GM21529 (cell line): ENCODE measurements around the gene GUCA1A.

ENCODE experiments used
- ATAC-seq: cut with Tn5 transposase; IDR thresholded peaks from one replicate; pipeline ENCODE4 v1.9.1; 2021; ENCODE audit not compliant: unreplicated experiment

Gene GUCA1A

DNA sequence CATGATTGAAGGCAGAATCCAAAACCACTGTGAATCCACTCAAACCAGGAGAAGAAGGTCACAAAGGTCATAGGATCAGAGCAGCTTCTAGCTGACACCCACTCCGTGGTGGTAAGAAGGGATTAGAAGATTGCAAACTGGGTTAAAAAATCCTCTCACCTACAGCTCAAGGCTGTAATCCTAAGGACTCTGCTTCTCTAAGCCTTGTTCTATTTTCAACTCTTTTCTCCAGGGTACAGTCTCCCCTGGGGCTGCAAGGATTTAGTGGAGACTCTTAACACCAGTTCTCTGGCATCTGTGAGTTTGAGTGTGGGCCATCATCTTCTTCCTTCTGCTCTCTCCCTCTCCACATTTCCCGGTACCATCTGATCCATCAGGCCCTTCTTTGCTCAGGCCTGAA lies at the start of gene GUCA1A:
TSS of gene GUCA1A (plus strand) at position 264 of the 400 bp plus-strand sequence. CDS start 250 bp downstream, outside the sequence.
- no peak for ATAC-seq

DNA sequence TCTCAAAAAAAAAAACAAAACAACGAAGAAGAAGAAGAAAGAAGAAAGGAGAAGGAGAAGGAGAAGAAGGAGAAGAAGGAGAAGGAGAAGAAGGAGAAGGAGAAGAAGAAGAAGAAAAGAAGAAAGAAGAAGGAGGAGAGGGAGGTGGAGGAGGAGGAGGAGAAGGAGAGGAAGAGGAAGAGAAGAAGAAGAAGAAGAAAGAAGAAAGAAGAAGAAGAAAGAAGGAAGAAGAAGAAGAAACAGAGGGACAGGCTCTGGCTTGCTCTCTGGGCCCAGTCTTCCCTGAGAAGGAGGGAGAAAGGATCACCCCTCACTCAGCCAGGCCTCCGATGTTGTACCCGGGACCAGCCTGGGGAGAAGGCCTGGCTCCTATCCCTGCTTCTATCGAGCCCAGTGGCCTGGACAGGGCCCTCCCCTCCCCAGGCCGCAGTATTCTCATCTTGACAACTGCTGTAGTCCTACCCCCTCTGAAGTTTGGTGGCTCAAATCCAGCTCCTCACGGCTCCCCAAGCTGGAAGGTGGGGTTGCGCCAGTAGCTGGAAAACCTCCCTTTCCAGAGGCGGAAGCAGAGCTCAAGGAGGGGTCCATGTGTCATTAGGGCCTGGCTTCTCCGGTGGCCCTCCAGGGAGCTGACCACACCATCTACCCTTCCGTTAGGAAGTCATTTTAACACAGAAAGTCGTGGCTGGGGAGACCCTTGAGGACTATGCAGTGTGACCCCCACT lies 49.6 kb upstream of the GUCA1A start:
- no peak for ATAC-seq

DNA sequence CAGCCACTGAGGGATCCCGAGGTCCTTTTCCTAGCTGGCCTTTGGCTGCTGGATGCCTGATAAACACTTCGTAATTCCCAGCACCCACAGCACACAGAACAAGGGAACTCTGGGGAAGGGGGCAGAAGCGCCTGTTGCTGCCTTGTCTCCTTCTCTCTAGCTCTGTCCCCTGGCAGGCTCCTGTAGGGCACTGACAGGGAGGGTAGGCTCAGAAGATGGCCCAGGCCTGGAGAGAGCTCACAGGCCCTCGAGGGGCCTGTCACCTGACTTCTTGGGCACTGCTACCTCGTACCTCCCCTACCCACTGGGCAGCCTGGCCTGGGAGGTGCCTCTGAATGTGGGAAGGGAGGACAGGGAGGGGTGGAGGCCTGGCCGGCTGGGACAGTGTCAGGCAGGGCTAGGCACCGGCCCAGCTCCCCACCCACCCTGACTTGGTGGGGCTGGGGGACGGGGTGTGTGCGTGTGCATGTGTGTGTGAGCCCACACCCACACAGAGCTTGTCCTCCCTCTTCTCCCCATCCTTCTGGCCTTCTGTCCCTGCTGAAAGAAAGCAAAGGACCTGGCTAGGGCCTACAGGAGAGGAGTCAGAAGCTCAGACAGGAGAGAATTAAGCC lies 48.8 kb upstream of the GUCA1A start:
- ATAC-seq = no peak

DNA sequence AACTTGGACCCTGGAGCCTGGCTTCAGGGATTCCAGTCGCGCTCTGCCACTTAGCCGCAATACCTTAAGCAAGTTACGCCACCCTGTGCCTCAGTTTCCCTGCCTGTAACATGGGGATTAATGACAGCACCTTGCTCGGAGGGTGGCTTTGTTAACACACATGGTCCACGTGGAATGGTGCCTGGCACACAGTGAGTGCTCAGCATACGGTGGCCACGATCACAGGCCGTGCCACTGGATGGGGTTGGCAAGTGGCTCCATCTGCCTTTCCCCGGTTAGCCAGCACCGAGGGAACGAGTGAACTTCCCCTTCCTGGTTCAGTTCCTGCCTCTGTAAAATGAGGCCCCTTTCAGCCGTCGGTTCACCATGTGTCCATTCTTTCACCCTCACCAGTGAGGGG lies 47.9 kb upstream of the GUCA1A start:
- no peak for ATAC-seq

DNA sequence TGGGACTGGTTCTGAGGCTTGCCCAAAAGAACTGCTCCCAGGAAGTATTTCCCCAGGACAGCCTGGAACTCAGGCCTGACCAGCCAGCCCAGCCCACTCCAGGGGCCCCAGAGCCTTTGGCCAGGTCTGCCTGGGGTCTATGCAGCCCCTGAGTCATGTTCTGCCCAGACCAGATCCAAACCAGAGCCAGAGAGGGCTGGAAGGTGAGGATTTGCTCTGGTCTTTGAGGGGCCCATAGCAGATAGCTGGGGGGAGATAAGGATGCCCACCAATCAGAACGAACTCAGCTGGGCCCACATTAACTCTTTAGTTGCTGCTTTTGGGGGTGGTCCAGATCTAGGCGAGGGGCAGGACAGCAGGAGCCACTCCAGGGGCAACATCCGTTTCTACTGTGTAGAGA lies 47.5 kb upstream of the GUCA1A start:
- no peak for ATAC-seq

DNA sequence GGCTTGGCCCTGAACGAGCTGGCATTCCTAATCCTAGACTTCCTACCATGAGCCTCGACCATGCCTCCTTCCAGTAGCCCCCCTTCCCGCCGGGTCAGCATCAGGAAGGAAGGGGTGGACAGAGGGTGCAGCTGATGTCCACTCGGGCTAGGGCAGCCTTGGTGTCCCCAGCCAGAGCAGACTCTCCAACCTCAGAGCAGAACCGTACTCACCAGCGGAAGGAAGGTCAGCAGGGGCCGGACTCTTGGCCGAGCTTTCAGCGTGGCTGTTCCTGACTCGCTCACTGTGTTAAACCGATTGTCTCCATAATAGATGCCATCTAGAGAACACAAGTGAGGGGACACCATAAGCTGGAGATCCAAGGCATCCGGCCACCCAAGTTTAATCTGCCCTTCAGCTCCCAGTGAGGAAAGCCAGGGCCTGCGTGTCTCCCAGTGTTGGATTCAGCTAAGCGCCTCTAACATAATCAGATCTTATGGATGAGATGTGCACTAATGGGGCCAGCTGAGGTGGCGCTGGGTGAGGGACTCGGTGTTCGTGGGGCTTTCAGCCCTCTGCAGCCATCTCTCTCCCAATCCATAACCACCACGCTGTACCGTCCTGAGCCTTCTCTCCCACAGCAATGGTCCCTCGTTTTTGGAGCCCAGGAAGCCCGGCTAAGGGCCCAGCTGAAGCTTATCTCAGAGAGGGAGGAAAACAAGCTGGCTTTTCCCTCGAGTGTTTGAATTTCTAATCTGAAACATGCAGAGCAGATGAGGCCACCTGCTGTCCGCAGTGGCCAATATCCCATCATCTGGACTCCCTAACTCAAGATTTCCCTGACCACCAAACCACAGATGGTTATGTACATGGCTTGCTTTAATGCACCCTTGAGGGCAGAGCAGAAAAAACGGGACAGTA lies 44.5 kb upstream of the GUCA1A start:
- no peak for ATAC-seq

DNA sequence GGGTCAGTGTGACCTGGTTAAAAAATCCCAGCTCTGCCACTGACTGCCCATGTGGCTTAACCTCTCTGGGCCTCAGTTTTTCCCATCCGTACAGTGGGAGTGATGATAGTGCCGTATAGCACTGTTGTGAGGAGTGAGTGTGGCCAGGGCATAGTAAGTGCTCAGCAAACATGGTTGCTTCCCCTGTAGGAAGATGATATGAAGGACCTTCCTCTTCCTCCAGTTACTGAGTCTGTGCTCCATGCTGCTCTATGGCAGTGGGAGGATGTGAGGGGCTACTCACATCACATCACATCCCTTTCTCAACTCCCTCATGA lies 43.8 kb upstream of the GUCA1A start:
- no peak for ATAC-seq

DNA sequence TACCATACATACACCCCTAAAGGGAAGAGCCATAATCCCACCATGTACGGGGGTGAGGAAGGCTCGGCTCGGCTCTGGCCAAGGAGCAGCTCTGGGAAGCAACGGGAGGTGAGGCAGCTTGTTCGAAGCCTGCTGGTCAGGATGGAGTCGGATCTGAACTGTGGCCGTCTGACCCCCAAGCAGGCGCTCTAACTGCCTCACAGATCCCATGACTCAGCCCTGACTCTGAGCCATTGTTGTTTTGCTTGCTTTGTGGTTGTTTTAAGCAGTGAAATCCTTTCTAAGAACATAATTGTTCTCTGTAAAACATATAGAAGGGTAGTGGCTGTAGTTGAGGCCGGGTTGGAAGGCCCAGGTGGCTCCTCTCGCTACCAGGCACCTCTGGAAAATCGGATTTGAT lies 41.6 kb upstream of the GUCA1A start:
- ATAC-seq = no peak

DNA sequence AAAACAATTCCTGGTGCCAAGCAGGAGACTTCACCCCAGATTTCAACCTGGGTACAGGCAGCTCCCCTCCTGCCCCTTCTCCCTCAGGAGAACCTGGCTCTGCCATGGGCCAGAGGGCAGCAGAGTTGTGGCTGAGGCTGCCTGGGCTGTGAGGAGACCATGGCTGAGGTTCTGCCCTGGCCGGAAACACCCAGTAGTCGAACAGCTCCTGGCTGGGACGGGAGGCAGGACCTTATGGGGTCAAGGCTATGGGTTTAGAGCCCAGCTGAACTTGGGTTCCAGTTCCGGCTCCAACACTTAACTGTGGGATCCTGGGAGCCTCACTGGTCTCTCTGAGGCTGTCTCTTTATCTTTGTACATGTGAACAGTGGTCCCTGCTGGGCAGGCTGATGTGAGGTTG lies 39.2 kb upstream of the GUCA1A start:
- ATAC-seq = no peak

DNA sequence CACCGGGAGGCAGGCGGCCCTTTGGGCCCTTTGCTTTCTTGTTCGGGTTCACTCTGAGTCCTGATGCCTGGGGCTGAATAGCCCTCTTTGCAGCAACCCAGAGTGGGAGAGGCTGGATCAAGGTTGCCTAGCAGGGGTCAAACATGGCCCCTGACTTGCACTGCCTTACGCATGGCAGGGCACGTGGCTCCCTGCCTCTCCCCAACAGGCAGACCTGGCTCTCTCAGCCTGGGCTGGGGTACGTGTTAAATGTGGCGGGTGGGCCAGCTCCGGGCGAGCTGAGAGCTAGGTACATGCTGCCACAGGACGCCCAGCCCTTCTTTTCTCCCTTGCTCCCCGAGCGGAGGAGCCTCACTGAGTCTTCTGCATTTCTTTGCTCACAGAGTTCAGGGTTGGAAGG lies 38.0 kb upstream of the GUCA1A start:
- no peak for ATAC-seq

DNA sequence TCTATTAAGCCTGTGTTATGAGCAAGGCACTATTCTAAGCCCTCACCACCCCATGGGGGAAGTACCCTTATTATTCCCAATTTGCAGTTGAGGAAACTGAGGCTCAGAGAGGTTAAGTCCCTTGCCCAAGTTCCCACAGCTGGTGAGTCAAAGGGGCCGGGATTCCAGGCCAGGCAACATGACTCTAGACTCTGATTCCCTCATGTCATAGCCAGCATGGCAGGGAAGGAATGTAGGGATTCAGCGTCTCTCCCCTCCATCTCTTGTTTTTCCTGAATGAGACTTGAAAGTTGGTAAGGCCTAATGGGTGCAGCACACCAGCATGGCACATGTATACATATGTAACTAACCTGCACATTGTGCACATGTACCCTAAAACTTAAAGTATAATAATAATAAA lies 37.4 kb upstream of the GUCA1A start:
- ATAC-seq = no peak

DNA sequence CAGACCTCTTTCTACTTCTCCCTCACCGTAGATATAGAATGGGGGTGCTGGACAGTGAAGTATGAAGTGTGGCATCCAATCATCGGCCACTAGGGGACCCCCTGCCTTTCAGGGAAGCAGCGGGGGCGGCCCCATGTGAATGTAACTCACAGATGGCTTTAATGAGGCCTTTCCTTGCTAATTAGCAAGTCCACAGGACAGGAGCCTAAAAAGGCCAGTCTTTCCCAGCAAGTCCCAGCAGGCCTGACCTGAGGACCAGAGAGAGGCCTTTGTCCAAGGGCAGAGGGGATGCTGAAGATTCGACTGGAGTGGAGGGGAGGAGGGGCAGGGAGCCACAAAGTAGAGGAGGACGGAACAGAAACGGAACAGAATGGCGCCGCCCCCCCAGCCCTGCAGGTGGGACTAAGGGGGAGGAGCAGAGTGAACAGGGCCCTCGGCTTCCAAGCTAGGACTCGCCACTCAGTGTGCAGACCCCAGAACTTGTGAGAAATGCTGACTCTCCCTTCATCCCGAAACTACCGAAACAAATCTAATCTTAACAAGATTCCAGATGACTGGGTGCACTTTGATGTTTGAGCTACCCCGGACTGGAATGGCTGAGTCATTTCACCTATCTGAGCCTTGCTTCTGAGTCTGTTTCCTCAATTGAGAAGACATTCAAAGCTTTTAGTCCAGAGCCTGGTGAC lies 36.5 kb upstream of the GUCA1A start:
- ATAC-seq = peak; percentile 69

DNA sequence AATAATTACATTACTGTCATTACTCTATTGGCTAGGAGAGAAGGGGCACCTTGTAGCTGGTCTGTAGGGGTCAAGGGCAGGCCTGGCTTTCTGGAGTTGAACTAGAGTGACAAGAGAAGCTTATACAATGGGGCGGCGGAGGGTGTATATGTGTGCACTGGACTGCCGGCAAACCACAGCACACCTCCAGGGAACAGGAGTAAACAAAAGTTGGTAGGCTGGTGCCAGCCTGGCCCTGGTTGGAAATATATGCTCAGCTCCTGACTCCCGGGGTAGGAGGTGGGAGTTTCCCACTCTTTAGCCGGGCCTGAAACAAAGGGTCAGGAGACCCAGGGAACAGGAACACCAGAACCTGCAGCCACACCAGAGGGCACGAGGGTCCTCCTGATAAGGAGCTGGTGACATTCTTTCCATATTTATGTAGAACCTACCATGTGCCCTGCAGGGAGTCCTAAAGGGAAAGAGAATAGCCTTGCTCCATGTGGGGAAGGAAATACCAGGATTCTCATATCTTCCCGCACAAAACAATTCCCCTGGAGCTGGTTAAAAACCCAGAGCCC lies 35.9 kb upstream of the GUCA1A start:
- no peak for ATAC-seq

DNA sequence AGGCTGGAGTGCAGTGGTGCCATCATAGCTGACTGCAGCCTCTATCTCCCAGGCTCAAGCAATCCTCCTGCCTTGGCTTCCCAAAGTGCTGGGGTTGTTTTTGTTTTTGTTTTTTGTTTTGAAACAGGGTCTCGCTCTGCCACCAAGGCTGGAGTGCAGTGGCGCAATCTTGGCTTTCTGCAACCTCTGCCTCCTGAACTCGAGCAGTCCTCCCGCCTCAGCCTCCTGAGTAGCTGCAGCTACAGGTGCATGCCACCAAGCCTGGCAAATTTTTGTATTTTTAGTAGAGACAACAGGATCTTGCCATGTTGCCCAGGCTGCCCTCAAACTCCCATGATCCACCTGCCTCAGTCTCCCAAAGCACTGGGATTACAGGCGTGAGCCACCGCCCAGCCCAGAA lies 35.0 kb upstream of the GUCA1A start:
- ATAC-seq = no peak

DNA sequence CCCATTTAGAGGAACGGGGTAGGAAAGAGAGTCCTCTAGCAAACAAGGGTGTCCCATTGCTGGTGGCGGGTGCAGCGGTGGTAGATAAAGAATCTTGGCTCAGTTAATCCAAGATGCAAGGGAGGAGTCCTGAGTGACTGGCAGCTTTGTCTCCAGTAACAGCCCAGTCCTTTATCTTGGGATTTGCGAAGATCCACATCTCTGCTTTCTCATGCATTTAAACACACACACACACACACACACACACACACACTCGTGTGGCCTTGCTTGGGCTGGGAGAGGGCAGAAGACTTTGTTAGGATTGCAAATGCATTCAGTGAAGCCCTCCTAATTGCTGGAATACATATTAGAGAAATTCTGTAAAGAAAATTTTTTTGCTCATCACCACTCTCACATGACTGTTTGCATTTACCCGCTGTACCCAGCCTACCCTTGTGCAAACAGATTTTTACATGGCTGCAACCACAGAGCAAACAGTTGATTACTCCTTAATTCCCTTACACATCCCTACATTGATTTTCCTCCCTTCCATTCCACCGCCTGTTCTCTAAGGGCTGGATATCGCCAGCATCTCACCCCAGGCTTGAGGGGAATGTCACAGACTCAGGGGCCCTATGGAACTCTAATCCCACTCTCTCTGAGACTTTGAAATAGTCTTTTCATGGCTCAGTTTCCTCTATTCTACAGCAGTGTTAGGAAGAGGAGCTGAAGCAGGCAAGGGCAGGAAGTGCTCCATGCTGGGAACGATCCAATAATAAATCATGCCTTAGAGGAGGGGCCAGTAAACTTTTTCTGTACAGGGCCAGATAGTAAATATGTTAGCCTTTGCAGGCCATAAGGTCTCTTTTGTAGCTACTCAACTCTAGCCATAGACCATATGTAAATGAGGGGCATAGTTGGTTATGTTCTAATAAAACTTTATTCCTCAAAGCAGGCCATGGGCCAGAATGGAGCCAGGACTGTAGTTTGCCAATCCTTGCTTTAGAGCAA lies 34.2 kb upstream of the GUCA1A start:
- ATAC-seq = no peak

DNA sequence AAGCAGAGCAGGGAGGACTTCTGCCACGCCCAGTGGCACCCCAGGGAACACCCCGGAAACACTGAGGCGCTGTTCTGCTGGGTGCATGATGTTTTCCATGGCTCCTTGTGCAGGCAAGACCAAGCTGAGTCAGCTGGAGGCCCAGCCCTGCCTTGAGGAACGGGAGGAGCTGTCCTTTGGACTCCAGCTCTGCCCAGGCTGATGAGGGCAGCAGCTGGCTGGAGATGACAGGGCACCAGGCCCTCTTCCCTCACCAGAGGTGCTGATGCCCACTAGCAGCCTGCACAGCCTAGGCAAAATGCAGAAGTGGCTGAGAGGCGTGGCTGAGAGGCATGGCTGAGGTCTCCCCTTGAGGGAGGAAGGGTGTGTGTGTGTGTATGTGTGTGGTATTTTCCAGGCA lies 33.1 kb upstream of the GUCA1A start:
- no peak for ATAC-seq

DNA sequence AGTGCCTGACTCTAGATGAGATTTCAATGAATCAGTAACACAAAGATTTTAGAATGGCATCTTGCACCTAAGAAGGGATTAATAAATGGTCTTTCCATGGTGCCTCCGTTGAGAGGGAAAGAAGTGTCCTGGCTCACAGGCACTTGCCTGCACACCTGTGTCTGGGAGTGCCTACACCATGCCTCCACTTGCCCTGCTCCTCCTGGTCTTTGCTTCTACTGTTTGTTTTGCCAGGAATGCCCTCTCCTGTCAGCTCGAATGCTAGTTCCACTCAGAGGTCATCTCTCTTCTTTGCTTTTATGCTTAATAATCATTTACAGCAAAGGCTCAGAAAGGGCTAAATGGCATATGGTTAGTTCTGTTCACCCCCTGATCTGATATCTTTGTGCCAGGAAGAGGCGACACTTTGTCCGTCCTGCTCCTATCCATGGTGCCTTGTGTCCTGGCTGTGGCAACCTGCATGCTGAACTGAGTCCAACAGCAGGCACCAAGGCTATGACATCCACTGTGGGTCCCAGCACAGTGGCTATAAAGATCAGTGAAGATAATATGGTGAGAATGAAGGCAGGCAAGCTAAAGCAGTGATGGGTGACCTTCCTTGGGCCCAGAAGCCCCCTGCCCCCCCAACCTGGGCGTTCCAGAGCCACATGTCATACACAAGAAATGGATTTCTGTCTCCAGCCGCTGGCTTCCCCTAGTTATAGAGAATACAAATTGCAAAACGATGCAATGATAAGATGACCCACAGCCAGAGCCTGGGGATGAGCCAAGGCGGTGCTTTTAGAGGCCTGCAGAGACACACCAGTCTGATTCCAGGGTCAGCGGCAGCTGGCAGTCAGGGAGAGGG lies 32.2 kb upstream of the GUCA1A start:
- no peak for ATAC-seq

DNA sequence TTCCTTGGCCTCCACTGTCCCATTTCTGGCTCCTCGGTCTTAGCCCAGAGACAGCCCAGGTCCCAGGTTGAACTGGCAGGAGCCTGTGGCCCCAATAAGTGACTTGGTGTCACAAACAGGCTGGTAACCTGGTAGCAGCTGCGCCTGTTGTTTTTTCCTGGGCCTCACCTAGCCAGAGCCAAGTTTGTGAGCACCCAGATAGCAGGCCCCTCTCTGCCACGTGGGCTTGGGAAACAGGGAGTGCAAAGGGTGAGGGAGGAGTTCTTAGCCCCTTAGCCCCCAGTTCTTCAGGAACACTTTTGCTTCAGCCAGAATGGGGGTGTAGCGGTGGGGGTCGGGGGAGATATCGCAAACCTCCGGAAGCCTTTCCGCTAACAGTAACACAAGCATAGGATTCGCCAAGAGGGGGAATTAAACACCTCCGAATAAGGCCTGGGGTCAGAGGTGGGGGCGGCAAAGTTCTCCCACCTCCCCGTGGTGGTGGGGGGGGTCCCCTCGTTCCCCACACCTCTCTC lies 31.5 kb upstream of the GUCA1A start:
- ATAC-seq = no peak
